MG63 (cell line): ENCODE measurements around the gene VWA8. TPM values are rescaled to one million over a fixed set of nuclear protein-coding genes. Genes with fewer than 3 reads are reported as not detected.
"Not testable (repeated sequence)": the region's sequence is repeated elsewhere in the genome, so short reads cannot be mapped to it uniquely, and the experiment has no call there.

Source experiments
- DNase-seq: peaks from one replicate; pipeline ENCODE4 v3.0.0-alpha.2; 2020
- H3K27me3 ChIP-seq: fragments of 250-450 bp; sonication (Bioruptor Pico); 2 replicates; pipeline ENCODE4 v1.5.1; 2020; ENCODE audit warnings: mild to moderate bottlenecking, moderate library complexity
- H3K36me3 ChIP-seq: fragments of 250-450 bp; sonication (Bioruptor Pico); 2 replicates; pipeline ENCODE4 v1.5.1; 2020; ENCODE audit warnings: mild to moderate bottlenecking, moderate library complexity
- H3K4me3 ChIP-seq: fragments of 250-450 bp; sonication (Bioruptor Pico); 2 replicates; pipeline ENCODE4 v1.5.1; 2020; ENCODE audit warnings: mild to moderate bottlenecking, moderate library complexity
- H3K9me3 ChIP-seq: fragments of 250-450 bp; sonication (Bioruptor Pico); 2 replicates; pipeline ENCODE4 v1.5.1; 2020; ENCODE audit warnings: mild to moderate bottlenecking, moderate library complexity
- total RNA-seq: library from RNA; depleted of rRNA; stranded (reverse); fragments of >200 nt; shearing (Covaris generic); gene quantifications from 2 replicates; pipeline ENCODE4 v1.2.3, GENCODE V29; 2014; ENCODE audit warnings: low replicate concordance

Gene VWA8
- total RNA-seq, 1 experiment from 2014 or later = 10.5 TPM

- Histone ChIP-seq H3K9me3 (no peaks in the 10 kb centered on the region; the same call in 1 of the 2 replicates), H3K4me3 (no peak overlapping the region), H3K27me3 (no peaks in the 10 kb centered on the region), H3K36me3 (no peaks in the 10 kb centered on the region)
- no peak for DNase-seq
Observed at GRCh38 chr13:41579881-41580280, 381.0 kb downstream of the VWA8 start.

GRCh38 chr13:41579168-41579567, 381.7 kb downstream of the VWA8 start:
- no peak overlapping the region for H3K4me3 ChIP-seq
- no peak for DNase-seq
- H3K27me3 ChIP-seq = no peaks in the 10 kb centered on the region
- H3K36me3 ChIP-seq = no peaks in the 10 kb centered on the region
- H3K9me3 ChIP-seq = no peaks in the 10 kb centered on the region; the same call in 1 of the 2 replicates

GRCh38 chr13:41578371-41578770, 382.5 kb downstream of the VWA8 start:
- Histone ChIP-seq H3K4me3 (no peak overlapping the region), H3K27me3 (no peaks in the 10 kb centered on the region), H3K9me3 (no peaks in the 10 kb centered on the region; the same call in 1 of the 2 replicates), H3K36me3 (no peaks in the 10 kb centered on the region)
- DNase-seq = no peak

GRCh38 chr13:41577436-41577835, 383.5 kb downstream of the VWA8 start:
- Histone ChIP-seq H3K36me3 (no peaks in the 10 kb centered on the region), H3K27me3 (no peaks in the 10 kb centered on the region), H3K4me3 (no peak overlapping the region), H3K9me3 (no peaks in the 10 kb centered on the region; the same call in 1 of the 2 replicates)
- peak; percentile 33 for DNase-seq

- DNase-seq, H3K9me3 ChIP-seq, H3K36me3 ChIP-seq, H3K4me3 ChIP-seq, H3K27me3 ChIP-seq: not testable (repeated sequence)
Observed at GRCh38 chr13:41573640-41574039, 387.3 kb downstream of the VWA8 start.

- H3K9me3 ChIP-seq, H3K4me3 ChIP-seq, H3K36me3 ChIP-seq, H3K27me3 ChIP-seq, DNase-seq: not testable (repeated sequence)
Observed at GRCh38 chr13:41571817-41572340, 389.0 kb downstream of the VWA8 start.

GRCh38 chr13:41568972-41569351, 391.9 kb downstream of the VWA8 start:
- no peaks in the 10 kb centered on the region for H3K9me3 ChIP-seq
- H3K36me3 ChIP-seq = no peaks in the 10 kb centered on the region
- no peaks in the 10 kb centered on the region for H3K27me3 ChIP-seq
- no peak overlapping the region for H3K4me3 ChIP-seq
- DNase-seq = peak; percentile 36

GRCh38 chr13:41568143-41568971, 392.6 kb downstream of the VWA8 start:
- Histone ChIP-seq H3K36me3 (no peaks in the 10 kb centered on the region), H3K4me3 (no peak overlapping the region), H3K27me3 (no peaks in the 10 kb centered on the region), H3K9me3 (no peaks in the 10 kb centered on the region)
- DNase-seq = no peak

- no peak for DNase-seq
- Histone ChIP-seq H3K4me3 (no peak overlapping the region), H3K9me3 (no peaks in the 10 kb centered on the region), H3K27me3 (no peaks in the 10 kb centered on the region), H3K36me3 (no peaks in the 10 kb centered on the region)
Observed at GRCh38 chr13:41567363-41567762, 393.5 kb downstream of the VWA8 start.

- DNase-seq = no peak
- no peaks in the 10 kb centered on the region for H3K9me3 ChIP-seq
- H3K27me3 ChIP-seq = no peaks in the 10 kb centered on the region
- H3K4me3 ChIP-seq = no peak overlapping the region
- H3K36me3 ChIP-seq = no peaks in the 10 kb centered on the region
Observed at GRCh38 chr13:41565846-41566245, 395.1 kb downstream of the VWA8 start.

GRCh38 chr13:41565216-41565615, 395.7 kb downstream of the VWA8 start:
- peak; percentile 79 for DNase-seq
- Histone ChIP-seq H3K36me3 (no peaks in the 10 kb centered on the region), H3K27me3 (no peaks in the 10 kb centered on the region), H3K9me3 (no peaks in the 10 kb centered on the region), H3K4me3 (no peak overlapping the region)

GRCh38 chr13:41563984-41564365, 396.9 kb downstream of the VWA8 start:
- Histone ChIP-seq H3K27me3 (no peaks in the 10 kb centered on the region), H3K9me3 (no peaks in the 10 kb centered on the region), H3K36me3 (no peaks in the 10 kb centered on the region), H3K4me3 (no peak overlapping the region)
- DNase-seq = no peak

GRCh38 chr13:41563341-41563983, 397.4 kb downstream of the VWA8 start:
- DNase-seq = no peak
- Histone ChIP-seq H3K4me3 (no peak overlapping the region), H3K27me3 (no peaks in the 10 kb centered on the region), H3K36me3 (no peaks in the 10 kb centered on the region), H3K9me3 (no peaks in the 10 kb centered on the region)

GRCh38 chr13:41562541-41563178, 398.2 kb downstream of the VWA8 start:
- Histone ChIP-seq H3K4me3 (no peak overlapping the region), H3K27me3 (no peaks in the 10 kb centered on the region)
- no peak for DNase-seq

GRCh38 chr13:41562083-41562482, 398.8 kb downstream of the VWA8 start:
- no peak overlapping the region for H3K4me3 ChIP-seq
- DNase-seq = peak; percentile 69

More at GRCh38 chr13:41562541-41563178, 398.2 kb downstream of the VWA8 start:
- H3K36me3 ChIP-seq = no peaks in the 10 kb centered on the region
- no peaks in the 10 kb centered on the region for H3K9me3 ChIP-seq

GRCh38 chr13:41561170-41561569, 399.7 kb downstream of the VWA8 start:
- Histone ChIP-seq H3K36me3 (no peaks in the 10 kb centered on the region), H3K4me3 (no peak overlapping the region), H3K27me3 (no peaks in the 10 kb centered on the region), H3K9me3 (no peaks in the 10 kb centered on the region)
- no peak for DNase-seq

More at GRCh38 chr13:41562083-41562482, 398.8 kb downstream of the VWA8 start:
- H3K27me3 ChIP-seq = no peaks in the 10 kb centered on the region
- no peaks in the 10 kb centered on the region for H3K9me3 ChIP-seq
- no peaks in the 10 kb centered on the region for H3K36me3 ChIP-seq
